RWPE1 (cell line): Measurements from ENCODE around the gene C3orf20.

Experiments used
- CTCF ChIA-PET: fragments of 350-600 bp; sonication (Branson Sonifier 250); formaldehyde crosslinking; extraction: SDS; loops from one replicate; lab custom pipeline; 2021; lab: Yijun Ruan, JAX
- POLR2A ChIA-PET: fragments of 400-600 bp; formaldehyde crosslinking; extraction: SDS; loops from one replicate; lab custom pipeline; 2020; ENCODE audit warnings: antibody characterized with exemption; ENCODE audit not compliant: low non-redundant PET; lab: Yijun Ruan, JAX
- DNase-seq: peaks from one replicate; pipeline ENCODE4 v3.0.0; 2012; ENCODE audit warnings: low spot score
- H3K27ac ChIP-seq: fragments of 450-650 bp; 2 replicates; pipeline ENCODE4 v1.5.1; 2017
- TF ChIP-seq, protein P1 (sequence below): fragments of 450-650 bp; conservative IDR thresholded peaks from 2 replicates; pipeline ENCODE4 v1.5.1; 2017; ENCODE audit warnings: low read depth, mild to moderate bottlenecking

Gene C3orf20

DNA sequence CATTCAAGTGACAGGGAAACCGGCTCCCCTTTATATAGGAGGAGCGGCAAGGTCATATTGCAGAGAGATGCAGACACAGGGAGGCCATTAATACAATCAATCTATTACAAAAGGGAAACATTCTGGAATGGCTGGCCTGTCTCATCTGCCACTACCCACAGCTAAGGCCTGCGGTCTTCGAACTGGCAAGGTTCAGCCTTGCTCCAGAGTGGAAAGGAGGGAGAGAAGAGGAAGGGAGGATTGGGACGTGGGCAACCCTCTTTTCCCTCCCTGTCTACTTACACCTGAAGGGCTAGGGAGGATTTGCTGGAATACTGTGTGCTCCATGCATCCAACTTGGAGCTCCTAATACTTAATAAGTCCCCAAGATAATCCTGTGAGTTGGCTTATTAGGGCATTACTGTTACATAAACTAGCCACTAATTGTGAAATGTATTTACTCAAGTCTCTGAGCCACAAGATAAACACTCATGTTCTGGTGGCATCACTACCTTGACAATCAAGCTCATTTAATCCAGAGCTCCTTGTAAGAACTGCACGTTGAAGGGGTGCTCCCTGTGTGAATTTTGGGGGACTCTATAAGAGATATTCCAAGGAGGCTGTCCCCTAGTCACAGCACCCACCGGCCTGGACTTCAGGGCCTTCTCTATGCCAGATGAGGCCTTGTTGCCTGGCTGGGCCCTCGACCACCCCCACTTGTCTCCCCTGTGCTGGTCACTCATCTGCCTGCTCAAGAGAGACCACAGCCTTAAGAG is 43.1 kb upstream of the C3orf20 start:
- CTCF ChIA-PET: no interaction called here
- H3K27ac ChIP-seq: no peak overlapping the region
- POLR2A ChIA-PET: no interaction called here
- no peak for DNase-seq
- TF ChIP-seq, protein P1, sequence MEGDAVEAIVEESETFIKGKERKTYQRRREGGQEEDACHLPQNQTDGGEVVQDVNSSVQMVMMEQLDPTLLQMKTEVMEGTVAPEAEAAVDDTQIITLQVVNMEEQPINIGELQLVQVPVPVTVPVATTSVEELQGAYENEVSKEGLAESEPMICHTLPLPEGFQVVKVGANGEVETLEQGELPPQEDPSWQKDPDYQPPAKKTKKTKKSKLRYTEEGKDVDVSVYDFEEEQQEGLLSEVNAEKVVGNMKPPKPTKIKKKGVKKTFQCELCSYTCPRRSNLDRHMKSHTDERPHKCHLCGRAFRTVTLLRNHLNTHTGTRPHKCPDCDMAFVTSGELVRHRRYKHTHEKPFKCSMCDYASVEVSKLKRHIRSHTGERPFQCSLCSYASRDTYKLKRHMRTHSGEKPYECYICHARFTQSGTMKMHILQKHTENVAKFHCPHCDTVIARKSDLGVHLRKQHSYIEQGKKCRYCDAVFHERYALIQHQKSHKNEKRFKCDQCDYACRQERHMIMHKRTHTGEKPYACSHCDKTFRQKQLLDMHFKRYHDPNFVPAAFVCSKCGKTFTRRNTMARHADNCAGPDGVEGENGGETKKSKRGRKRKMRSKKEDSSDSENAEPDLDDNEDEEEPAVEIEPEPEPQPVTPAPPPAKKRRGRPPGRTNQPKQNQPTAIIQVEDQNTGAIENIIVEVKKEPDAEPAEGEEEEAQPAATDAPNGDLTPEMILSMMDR: no peak

DNA sequence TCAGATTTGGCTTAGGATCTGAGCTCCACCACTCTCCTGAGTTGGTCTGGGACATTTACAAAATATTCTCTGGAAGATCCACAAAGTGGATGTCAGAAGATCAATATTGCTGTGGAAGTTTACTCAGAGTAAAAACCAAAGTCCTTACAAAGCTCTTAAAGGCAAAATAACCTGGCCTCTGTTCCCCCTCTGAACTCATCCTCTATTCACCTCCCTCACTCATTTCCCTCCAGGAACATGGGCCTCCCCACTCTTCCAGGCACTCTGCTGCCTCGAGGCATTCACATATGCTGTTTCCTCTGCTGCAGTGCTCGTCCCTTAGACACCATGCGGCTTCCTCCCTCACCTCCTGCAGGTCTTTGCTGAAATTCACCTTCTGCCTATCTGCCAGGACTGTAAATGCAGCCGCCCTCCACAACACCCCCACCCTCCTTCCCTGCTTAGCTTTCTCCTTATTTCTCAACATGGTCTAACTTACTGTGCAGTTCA is 42.5 kb upstream of the C3orf20 start:
- POLR2A ChIA-PET: no interaction called here
- CTCF ChIA-PET: no interaction called here
- DNase-seq: no peak
- TF ChIP-seq, protein P1: no peak
- no peak overlapping the region for H3K27ac ChIP-seq

DNA sequence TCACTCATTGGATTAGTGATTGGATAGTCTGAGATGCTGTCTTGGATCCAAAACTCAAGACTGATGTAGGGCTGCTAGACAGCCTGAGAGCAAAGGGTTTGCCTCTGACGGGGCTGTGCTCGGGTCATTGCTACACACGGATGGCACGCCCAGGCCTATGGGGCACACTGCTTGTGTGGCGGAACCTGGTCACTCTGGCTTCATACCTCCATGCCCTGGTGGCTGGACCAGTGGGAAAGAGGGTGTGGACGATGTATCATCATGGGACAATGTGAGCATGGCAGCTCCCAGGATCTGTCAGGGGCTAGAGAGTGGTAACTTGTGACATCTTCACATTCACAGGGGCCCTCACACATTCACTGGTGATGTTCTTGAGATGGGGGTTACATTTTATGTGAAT is 41.5 kb upstream of the C3orf20 start:
- TF ChIP-seq, protein P1: no peak
- no peak overlapping the region for H3K27ac ChIP-seq
- ChIA-PET POLR2A (no interaction called here), CTCF (no interaction called here)
- DNase-seq: no peak

DNA sequence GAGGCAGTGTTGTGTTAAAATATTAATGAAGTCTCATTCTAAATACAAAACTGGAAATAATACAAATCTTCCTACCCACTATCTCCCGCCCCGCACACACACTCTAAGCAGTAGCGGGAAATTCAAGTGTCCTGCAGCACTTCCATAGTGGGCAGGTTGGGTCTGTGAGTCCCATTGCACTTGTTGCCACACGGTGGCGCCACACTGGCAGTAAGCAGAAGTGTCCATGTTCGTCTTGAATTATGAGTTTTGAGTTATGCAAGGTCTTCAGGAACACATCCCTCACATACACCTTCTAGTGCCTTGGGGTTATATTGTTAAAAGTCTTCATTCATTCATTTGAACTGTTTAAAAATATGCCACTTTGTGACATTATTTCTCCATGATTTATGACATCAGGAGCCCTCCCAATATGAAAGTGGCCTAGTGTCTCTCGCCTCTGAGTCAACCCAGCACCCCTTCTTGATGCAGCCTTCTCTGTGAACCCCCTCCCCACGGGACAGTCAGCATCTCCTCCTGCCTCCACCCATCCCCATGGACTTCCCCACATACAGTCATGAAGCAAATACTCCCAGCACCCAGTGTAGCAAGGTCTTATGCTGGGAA is 41.0 kb upstream of the C3orf20 start:
- ChIA-PET CTCF (no interaction called here), POLR2A (no interaction called here)
- TF ChIP-seq, protein P1: peak; percentile 47
- H3K27ac ChIP-seq: no peak overlapping the region
- DNase-seq: no peak

DNA sequence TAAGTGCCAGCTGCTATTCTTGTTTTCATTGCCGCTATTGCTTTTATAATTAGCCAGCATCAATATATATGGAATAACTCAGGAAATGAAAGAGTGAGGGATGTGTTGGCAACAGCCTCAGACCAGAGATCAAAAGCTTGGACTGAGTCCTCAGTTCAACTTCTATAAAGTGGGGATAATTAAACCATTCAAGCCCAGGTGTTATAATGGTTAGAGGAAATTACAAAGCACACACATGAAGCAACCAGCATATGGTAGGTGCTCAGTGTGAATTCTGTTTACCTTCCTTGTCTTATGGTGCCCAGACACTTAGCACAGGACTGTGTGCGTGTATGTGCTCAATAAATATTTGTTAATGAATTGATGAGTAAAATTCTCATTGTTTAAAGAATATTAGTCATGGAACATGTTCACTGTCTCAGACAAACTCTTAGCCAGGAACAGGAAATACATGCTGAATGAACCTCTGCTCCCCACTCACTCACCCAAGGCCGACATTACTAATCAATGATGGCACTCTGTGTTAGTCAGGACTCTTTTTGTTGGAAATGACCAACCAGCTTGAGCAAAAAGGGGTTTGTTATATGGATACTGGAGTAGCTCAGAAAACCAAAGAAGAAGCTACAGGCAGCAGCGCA is 40.1 kb upstream of the C3orf20 start:
- ChIA-PET CTCF (interaction anchor here (0.6 kb wide), 1 partner anchor 263 kb away, joined by 4 read pairs; no protein-coding TSS in a partner anchor), POLR2A (no interaction called here)
- TF ChIP-seq, protein P1: no peak
- H3K27ac ChIP-seq: no peak overlapping the region
- peak; percentile 24 for DNase-seq

DNA sequence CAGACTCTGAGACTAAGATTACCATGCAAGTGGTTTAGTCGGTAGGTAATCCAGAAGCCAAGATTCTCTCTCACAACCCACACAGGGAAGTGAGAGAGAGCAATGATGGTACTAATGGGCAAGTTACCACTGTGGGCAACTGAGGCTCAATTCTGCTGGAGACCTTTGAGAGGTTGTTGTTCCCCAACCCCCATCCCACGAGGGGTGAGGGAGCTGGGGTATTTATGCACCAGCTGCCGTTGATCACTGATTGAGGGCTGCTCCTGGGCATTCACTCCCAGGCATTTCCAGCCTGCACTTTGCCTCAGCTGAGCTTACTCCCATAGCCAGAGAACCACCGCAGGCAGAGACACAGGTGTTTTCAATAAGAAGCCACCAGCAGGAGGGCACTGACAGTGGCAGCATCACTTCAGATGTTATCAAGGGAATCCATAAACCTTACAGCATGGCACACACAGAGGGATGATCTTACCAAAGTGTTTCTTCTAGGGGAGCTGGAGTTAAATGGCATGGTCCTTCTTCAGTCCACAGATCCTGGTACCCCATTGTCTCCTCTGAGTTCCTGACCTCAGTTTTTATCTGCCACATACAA is 38.3 kb upstream of the C3orf20 start:
- DNase-seq: no peak
- H3K27ac ChIP-seq: no peak overlapping the region
- TF ChIP-seq, protein P1: no peak
- ChIA-PET CTCF (no interaction called here), POLR2A (no interaction called here)
